Testis (tissue), 3 donors: ENCODE data around the gene TAAR6. TPM values are rescaled to one million over a fixed set of nuclear protein-coding genes. Genes with fewer than 3 reads are reported as not detected.

Experiments used
- DNase-seq: peaks from one replicate; pipeline ENCODE4 v3.0.0-alpha.2; 2019
- H3K27ac ChIP-seq, 2 donors: fragments of 200-600 bp; sonication (generic); one replicate each; pipeline ENCODE4 v1.5.1; 2019
- H3K27me3 ChIP-seq: fragments of 200-600 bp; sonication (generic); one replicate; pipeline ENCODE4 v1.5.1; 2019
- H3K36me3 ChIP-seq: fragments of 200-600 bp; sonication (generic); one replicate; pipeline ENCODE4 v1.5.1; 2017; ENCODE audit warnings: low read depth; ENCODE audit errors: missing control alignments
- H3K4me1 ChIP-seq: fragments of 200-600 bp; sonication (generic); one replicate; pipeline ENCODE4 v1.5.1; 2019
- H3K4me3 ChIP-seq, 2 donors: fragments of 200-600 bp; sonication (generic); one replicate each; pipeline ENCODE4 v1.5.1; 2017 to 2019
- H3K9me3 ChIP-seq: fragments of 200-600 bp; sonication (generic); one replicate; pipeline ENCODE4 v1.5.1; 2017
- CTCF ChIP-seq, 3 experiments: fragments of 450-650 bp in 2 of 3; fragments of 200-600 bp in 1 of 3; sonication (generic) in 1 of 3; IDR thresholded peaks; one replicate each; pipeline ENCODE4 v1.5.1; 2016 to 2019; ENCODE audit warnings: antibody characterized with exemption in 3 of 3, mild to moderate bottlenecking in 2 of 3, moderate library complexity in 1 of 3
- POLR2A ChIP-seq: fragments of 450-650 bp; IDR thresholded peaks from one replicate; pipeline ENCODE4 v1.6.1; 2017; ENCODE audit warnings: antibody characterized with exemption, mild to moderate bottlenecking, moderate library complexity
- WGBS, 2 donors: methylation state at CpG; one replicate each; pipeline ENCODE4 v1.1.5; 2018; 5-methylcytosine and 5-hydroxymethylcytosine counted together
- intact Hi-C: fragments of 100-400 bp; cut with DNase I; formaldehyde crosslinking; loops from one replicate; pipeline ENCODE4 v1.15.1; 2023; ENCODE audit warnings: low total_unique reads
- polyA plus RNA-seq: library from polyadenylated mRNA; stranded (reverse); fragments of 350-450 nt; fragmentation: Illumina TruSeq; extraction: RNeasy Lipid Tissue Mini Kit (QIAGEN cat#74804); gene quantifications from one replicate; pipeline ENCODE4 v1.2.3, GENCODE V29; 2014; ENCODE audit warnings: low read depth, low replicate concordance; ENCODE audit not compliant: insufficient read depth
- total RNA-seq, 2 donors: library from RNA; depleted of rRNA; stranded (reverse); fragments of >200 nt; gene quantifications; one replicate each; pipeline ENCODE4 v1.2.3, GENCODE V29; 2016

Gene TAAR6
- total and polyA plus RNA-seq, 3 donors from 2014 or later, result not detected

- Histone ChIP-seq H3K9me3 (no peaks in the 10 kb centered on the region), H3K4me1 (no peaks in the 10 kb centered on the region), H3K4me3 (no peak overlapping the region), H3K27ac (no peak overlapping the region), H3K36me3 (no peaks in the 10 kb centered on the region), H3K27me3 (no peaks in the 10 kb centered on the region)
- TF ChIP-seq CTCF (IDR thresholded peaks at IDR 0.05) (no peak), POLR2A (no peak)
- no peak for DNase-seq
- WGBS, 2 donors, result 74 to 83% methylated on average over 1 of the region's 1 CpG
- intact Hi-C loops, result no loop called here
Observed at GRCh38 chr6:132584698-132585097, 14.6 kb downstream of the TAAR6 start.

GRCh38 chr6:132587424-132587823, 17.3 kb downstream of the TAAR6 start:
- no peaks in the 10 kb centered on the region for H3K27me3 ChIP-seq
- no peaks in the 10 kb centered on the region for H3K4me1 ChIP-seq
- TF ChIP-seq CTCF (IDR thresholded peaks at IDR 0.05) (no peak), POLR2A (no peak)
- no peaks in the 10 kb centered on the region for H3K36me3 ChIP-seq
- intact Hi-C loops, result no loop called here
- DNase-seq, result no peak
- 68 to 81% methylated on average over 2 of the region's 2 CpGs for WGBS, 2 donors
- no peak overlapping the region for H3K4me3 ChIP-seq
- H3K9me3 ChIP-seq, result no peaks in the 10 kb centered on the region
- H3K27ac ChIP-seq, result no peak overlapping the region

- intact Hi-C loops, result no loop called here
- no peak for DNase-seq
- no peak for TF ChIP-seq POLR2A
- no peak for TF ChIP-seq CTCF (IDR thresholded peaks at IDR 0.05)
- Histone ChIP-seq H3K27me3 (no peaks in the 10 kb centered on the region), H3K4me1 (no peaks in the 10 kb centered on the region), H3K36me3 (no peaks in the 10 kb centered on the region), H3K27ac (no peak within 1 kb of the TSS), H3K9me3 (no peaks in the 10 kb centered on the region), H3K4me3 (no peak within 1 kb of the TSS)
- 70 to 83% methylated on average over 5 of the region's 5 CpGs for WGBS, 2 donors
Observed at GRCh38 chr6:132589454-132589853, 19.3 kb downstream of the TAAR6 start, which contains the start of gene TAAR5. TSS of gene TAAR5 (minus strand) at chr6:132589741. CDS start at chr6:132589686, 55 bp downstream.

- Histone ChIP-seq H3K4me3 (no peak overlapping the region), H3K36me3 (no peaks in the 10 kb centered on the region), H3K9me3 (no peaks in the 10 kb centered on the region), H3K4me1 (no peaks in the 10 kb centered on the region), H3K27me3 (no peaks in the 10 kb centered on the region), H3K27ac (no peak overlapping the region)
- WGBS, 2 donors, result 84 to 88% methylated on average over 1 of the region's 1 CpG
- intact Hi-C loops, result no loop called here
- TF ChIP-seq CTCF (IDR thresholded peaks at IDR 0.05) (no peak), POLR2A (no peak)
- DNase-seq, result no peak
Observed at GRCh38 chr6:132590362-132590761, 20.2 kb downstream of the TAAR6 start.

GRCh38 chr6:132592855-132593254, 22.7 kb downstream of the TAAR6 start:
- Histone ChIP-seq H3K27ac (no peak overlapping the region), H3K9me3 (no peaks in the 10 kb centered on the region), H3K27me3 (no peaks in the 10 kb centered on the region), H3K4me1 (no peaks in the 10 kb centered on the region), H3K36me3 (no peaks in the 10 kb centered on the region), H3K4me3 (no peak overlapping the region)
- intact Hi-C loops, result no loop called here
- no peak for TF ChIP-seq POLR2A
- TF ChIP-seq CTCF (IDR thresholded peaks at IDR 0.05), result no peak
- 77 to 87% methylated on average over 2 of the region's 2 CpGs for WGBS, 2 donors
- DNase-seq, result no peak
